Esophagus muscularis mucosa (tissue), 4 donors: ENCODE measurements around the gene MED13L. TPM values are rescaled to one million over a fixed set of nuclear protein-coding genes. Genes with fewer than 3 reads are reported as not detected.

Experiments
- DNase-seq: peaks from one replicate; pipeline ENCODE4 v3.0.0-alpha.2; 2017; ENCODE audit errors: extremely low spot score
- H3K27ac ChIP-seq, 4 donors: fragments of 200-600 bp; sonication (generic); replicated peaks in 1 of 4; 1 replicate in 3 of 4; 2 replicates in 1 of 4; pipeline ENCODE4 v1.5.1; 2016 to 2019; ENCODE audit warnings: mild to moderate bottlenecking in 1 of 4
- H3K27me3 ChIP-seq, 4 donors: fragments of 200-600 bp; sonication (generic); one replicate each; pipeline versions ENCODE4 v1.5.1 to v1.6.0; 2016 to 2019
- H3K36me3 ChIP-seq, 4 donors: fragments of 200-600 bp; sonication (generic); one replicate each; pipeline ENCODE4 v1.5.1; 2016 to 2019
- H3K4me1 ChIP-seq, 4 donors: fragments of 200-600 bp; sonication (generic); one replicate each; pipeline ENCODE4 v1.5.1; 2016 to 2019
- H3K4me3 ChIP-seq, 4 donors: fragments of 200-600 bp; sonication (generic); 1 replicate in 2 of 4; 2 replicates in 2 of 4; pipeline ENCODE4 v1.5.1; 2016 to 2019; ENCODE audit warnings: mild to moderate bottlenecking in 4 of 4, moderate library complexity in 1 of 4
- H3K9me3 ChIP-seq, 4 donors: fragments of 200-600 bp; sonication (generic); 1 replicate in 3 of 4; 2 replicates in 1 of 4; pipeline ENCODE4 v1.5.1; 2016 to 2019
- CTCF ChIP-seq, 3 experiments: fragments of 200-600 bp in 2 of 3; fragments of 450-650 bp in 1 of 3; sonication (generic) in 2 of 3; IDR thresholded peaks; one replicate each; pipeline ENCODE4 v1.5.1; 2017 to 2019; ENCODE audit warnings: antibody characterized with exemption in 3 of 3, mild to moderate bottlenecking in 2 of 3, moderate library complexity in 1 of 3
- EP300 ChIP-seq: sonication (generic); formaldehyde crosslinking; IDR thresholded peaks from one replicate; pipeline ENCODE4 v1.6.1; 2017; ENCODE audit warnings: antibody characterized with exemption
- POLR2A ChIP-seq: fragments of 450-650 bp; IDR thresholded peaks from one replicate; pipeline ENCODE4 v1.6.1; 2017; ENCODE audit warnings: antibody characterized with exemption, moderate library complexity, mild to moderate bottlenecking, low read depth
- POLR2AphosphoS5 ChIP-seq, 2 donors: sonication (generic); formaldehyde crosslinking; IDR thresholded peaks; one replicate each; pipeline ENCODE4 v1.6.1; 2017; ENCODE audit warnings: antibody characterized with exemption in 2 of 2
- WGBS: methylation state at CpG from one replicate; pipeline ENCODE4 v1.1.5; 2018; 5-methylcytosine and 5-hydroxymethylcytosine counted together
- intact Hi-C: fragments of 100-400 bp; cut with DNase I; formaldehyde crosslinking; loops from one replicate; pipeline ENCODE4 v1.15.1; 2023
- total RNA-seq, 4 donors: library from RNA; depleted of rRNA; stranded (reverse); fragments of >200 nt; gene quantifications; one replicate each; pipeline versions ENCODE4 v1.1.0 to v1.2.1, GENCODE V29; 2016

Gene MED13L
- total RNA-seq, 4 donors from 2014 or later: 141 to 350 (median 175) TPM

GRCh38 chr12:116121453-116121871 is 156.0 kb downstream of the MED13L start:
- peak overlapping the region in 2 of 4 donors; percentile 13 to 24 for H3K4me3 ChIP-seq
- intact Hi-C loops: no loop called here
- peak overlapping the region in 3 of 4 donors; percentile 31 to 62 (median 46) for H3K27ac ChIP-seq

GRCh38 chr12:116116650-116117424 is 160.7 kb downstream of the MED13L start:
- Histone ChIP-seq H3K9me3 (no peaks in the 10 kb centered on the region), H3K36me3 (no peaks in the 10 kb centered on the region), H3K27me3 (no peaks in the 10 kb centered on the region), H3K4me3 (no peak overlapping the region), H3K27ac (no peak overlapping the region), H3K4me1 (peaks cover 36 to 86% (median 64%) of the 10 kb centered on the region in 4 donors)
- TF ChIP-seq EP300 (no peak), POLR2A (no peak), POLR2AphosphoS5 (IDR thresholded peaks at IDR 0.05) (no peak), CTCF (IDR thresholded peaks at IDR 0.05) (no peak)
- intact Hi-C loops: no loop called here
- WGBS: 96% methylated on average over 5 of the region's 5 CpGs
- no peak for DNase-seq

More at GRCh38 chr12:116121453-116121871, 156.0 kb downstream of the MED13L start:
- Histone ChIP-seq H3K4me1 (peaks cover 42 to 88% (median 83%) of the 10 kb centered on the region in 4 donors), H3K27me3 (no peaks in the 10 kb centered on the region), H3K36me3 (no peaks in the 10 kb centered on the region), H3K9me3 (no peaks in the 10 kb centered on the region)
- no peak for DNase-seq
- TF ChIP-seq EP300 (no peak), CTCF (IDR thresholded peaks at IDR 0.05) (no peak), POLR2A (no peak), POLR2AphosphoS5 (IDR thresholded peaks at IDR 0.05) (no peak)
- WGBS: 12% methylated on average over 2 of the region's 2 CpGs

- Histone ChIP-seq H3K4me1 (peaks cover 28 to 72% (median 57%) of the 10 kb centered on the region in 4 donors), H3K27ac (no peak overlapping the region)
- WGBS: 87% methylated on average over 8 of the region's 8 CpGs
Measured at GRCh38 chr12:116113398-116114130, 163.9 kb downstream of the MED13L start.

GRCh38 chr12:116106870-116107269 is 170.6 kb downstream of the MED13L start:
- no peak overlapping the region for H3K27ac ChIP-seq
- intact Hi-C loops: no loop called here
- H3K27me3 ChIP-seq: no peaks in the 10 kb centered on the region
- TF ChIP-seq POLR2A (no peak), CTCF (IDR thresholded peaks at IDR 0.05) (no peak), POLR2AphosphoS5 (IDR thresholded peaks at IDR 0.05) (no peak), EP300 (no peak)
- H3K9me3 ChIP-seq: no peaks in the 10 kb centered on the region
- DNase-seq: no peak
- WGBS: 79% methylated on average over 2 of the region's 2 CpGs
- peaks cover 7 to 46% (median 37%) of the 10 kb centered on the region in 4 donors for H3K4me1 ChIP-seq
- H3K36me3 ChIP-seq: peaks cover 0 to 12% (median 1%) of the 10 kb centered on the region in 4 donors
- no peak overlapping the region for H3K4me3 ChIP-seq

More at GRCh38 chr12:116113398-116114130, 163.9 kb downstream of the MED13L start:
- Histone ChIP-seq H3K9me3 (no peaks in the 10 kb centered on the region), H3K27me3 (no peaks in the 10 kb centered on the region), H3K4me3 (no peak overlapping the region), H3K36me3 (no peaks in the 10 kb centered on the region)
- intact Hi-C loops: no loop called here
- no peak for DNase-seq
- no peak for TF ChIP-seq CTCF (IDR thresholded peaks at IDR 0.05)
